DMS79 treated with DMSO at 0.1 percent for 48 hours (cell line): ENCODE measurements around the gene EFCAB13.
"Not testable (repeated sequence)": the region's sequence is repeated elsewhere in the genome, so short reads cannot be mapped to it uniquely, and the experiment has no call there.

Experiments
- DNase-seq: peaks from one replicate; lab custom pipeline; 2025; lab: John Stamatoyannopoulos, UW

Gene EFCAB13

DNA sequence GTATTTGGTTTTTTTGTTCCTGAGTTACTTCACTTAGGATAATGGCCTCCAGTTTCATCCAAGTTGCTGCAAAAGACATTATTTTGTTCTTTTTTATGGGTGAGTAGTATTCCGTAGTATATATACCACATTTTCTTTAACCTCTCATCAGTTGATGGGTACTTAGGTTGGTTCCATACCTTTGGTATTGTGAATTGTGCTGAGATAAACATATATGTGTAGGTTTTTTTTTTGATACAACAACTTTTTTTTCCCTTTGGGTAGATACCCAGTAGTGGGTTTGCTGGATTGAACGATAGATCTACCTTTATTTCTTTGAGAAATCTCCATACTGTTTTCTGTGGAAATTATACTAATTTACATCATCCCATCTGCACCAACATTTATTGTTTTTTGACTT, 6.8 kb downstream of the EFCAB13 start:
- DNase-seq = no peak

DNA sequence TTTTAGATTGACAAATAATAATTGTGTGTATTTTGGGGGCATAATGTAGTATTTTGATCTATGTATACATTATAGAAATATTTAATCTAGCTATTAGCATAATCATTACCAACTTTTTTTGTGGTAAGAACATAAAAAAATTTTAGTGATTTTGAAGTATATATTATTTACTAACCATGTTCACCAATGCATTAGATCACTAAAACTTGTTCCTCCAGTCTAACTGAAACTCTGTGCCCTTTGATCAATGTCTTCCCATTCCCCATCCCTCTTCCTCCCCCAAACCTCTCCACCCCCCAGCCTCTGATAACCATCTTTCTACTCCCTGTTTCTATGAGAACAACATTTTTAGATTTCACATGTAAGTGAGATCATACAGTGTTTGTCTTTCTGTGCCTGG, 8.5 kb downstream of the EFCAB13 start:
- DNase-seq = no peak

DNA sequence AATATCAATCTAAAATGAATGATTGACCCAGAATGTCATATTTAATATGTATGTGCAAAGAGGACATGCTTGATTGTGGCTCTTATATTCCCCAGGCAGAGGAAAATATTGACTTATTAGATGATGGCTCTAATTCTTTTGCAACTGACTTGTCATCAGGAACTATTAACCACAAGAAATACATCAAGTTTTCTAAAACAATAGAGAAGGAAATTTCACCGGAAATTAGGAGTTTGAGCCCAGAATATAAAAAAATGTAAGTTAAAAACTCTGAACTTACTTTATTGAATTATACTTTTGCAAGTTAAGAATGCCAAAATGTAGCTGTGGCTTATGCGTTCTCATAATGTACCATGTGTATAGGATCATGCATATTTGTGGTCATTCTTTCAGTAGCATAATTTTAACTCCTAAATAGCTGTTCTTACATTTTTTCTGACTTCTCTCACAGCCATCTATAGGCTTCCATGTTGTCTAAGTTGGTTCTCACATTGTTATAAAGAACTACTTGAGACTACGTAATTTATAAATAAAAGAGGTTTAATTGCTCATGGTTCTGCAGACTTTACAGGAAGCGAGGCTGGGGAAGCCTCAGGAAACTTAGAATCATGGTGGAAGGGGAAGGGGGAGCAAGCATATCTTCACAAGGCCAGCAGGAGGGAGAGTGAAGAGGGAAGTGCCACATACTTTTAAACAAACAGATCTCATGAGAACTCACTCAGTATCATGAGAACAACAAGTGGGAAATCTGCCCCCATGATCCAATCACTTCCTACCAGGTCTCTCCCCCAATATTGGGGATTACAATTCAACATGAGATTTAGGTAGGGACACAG, 11.6 kb downstream of the EFCAB13 start:
- no peak for DNase-seq

DNA sequence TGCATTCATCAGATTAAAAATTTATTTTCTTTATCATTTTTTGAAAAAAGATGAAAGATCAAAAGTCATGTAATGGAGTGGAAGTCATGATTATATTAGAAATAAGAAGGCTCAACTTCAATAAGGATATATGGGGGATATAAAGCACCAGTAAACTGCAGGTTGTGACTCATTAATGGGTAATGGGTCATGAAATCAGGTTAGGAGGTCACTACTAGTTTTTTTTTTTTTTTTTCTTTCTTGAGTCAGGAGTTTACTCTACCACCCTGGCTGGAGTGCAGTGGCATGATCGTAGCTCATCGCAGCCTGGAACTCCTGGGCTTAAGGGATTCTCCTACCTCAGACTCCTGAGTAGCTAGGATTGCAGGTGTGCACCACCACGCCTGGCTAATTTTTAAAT, 14.3 kb downstream of the EFCAB13 start:
- DNase-seq = no peak

DNA sequence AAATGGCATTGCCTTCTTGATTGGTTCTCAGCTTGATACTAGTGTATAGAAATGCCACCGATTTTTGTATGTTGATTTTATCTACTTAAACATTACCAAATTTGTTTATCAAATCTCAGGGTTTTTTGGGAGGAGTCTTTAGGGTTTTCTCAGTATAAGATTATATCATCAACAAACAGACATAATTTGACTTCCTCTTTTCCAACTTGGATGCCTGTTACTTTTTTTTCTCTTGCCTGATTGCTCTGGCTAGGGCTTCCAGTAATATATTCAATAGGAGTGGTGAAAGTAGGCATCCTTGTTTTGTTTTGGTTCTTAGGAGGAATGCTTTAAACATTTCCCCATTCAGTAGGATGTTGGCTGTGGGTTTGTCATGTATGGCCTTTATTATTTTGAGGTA, 29.1 kb downstream of the EFCAB13 start:
- DNase-seq = no peak

DNA sequence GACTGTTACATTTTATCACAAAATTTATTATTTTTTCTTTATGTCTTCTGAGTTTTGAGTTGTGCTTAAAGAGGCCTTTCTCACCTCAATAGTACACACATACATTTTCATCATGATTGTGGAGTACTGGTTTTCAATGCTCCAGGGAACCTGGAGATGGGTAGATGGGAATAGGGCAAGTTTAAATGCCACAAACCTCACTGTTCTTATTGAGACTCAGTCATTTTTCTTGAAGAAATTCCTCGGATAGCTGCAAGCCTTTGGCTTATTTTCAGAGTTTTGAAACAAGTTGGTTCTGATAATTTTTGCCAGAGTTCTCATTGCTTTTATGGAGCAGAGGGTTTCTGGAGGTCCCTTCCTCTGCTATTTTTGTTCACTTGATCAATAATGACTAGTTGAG, 34.9 kb downstream of the EFCAB13 start:
- no peak for DNase-seq

DNA sequence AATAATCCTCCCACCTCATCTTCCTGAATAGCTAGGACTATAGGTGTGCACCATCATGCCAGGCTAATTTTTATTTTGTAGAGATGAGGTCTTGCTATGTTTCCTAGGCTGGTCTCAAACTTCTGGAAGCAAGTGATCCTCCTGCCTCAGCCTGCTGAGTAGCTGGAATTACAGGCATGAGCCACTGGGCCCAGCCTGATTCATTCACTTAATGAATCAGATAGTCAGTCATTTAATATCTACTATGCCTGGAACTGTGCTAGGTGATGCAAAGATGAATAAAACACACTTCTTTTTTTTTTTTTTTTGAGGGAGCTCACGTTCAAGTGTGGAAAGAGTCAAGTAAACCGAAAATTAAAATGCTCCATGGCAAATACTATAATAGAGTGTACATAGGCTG, 39.4 kb downstream of the EFCAB13 start:
- no peak for DNase-seq

DNA sequence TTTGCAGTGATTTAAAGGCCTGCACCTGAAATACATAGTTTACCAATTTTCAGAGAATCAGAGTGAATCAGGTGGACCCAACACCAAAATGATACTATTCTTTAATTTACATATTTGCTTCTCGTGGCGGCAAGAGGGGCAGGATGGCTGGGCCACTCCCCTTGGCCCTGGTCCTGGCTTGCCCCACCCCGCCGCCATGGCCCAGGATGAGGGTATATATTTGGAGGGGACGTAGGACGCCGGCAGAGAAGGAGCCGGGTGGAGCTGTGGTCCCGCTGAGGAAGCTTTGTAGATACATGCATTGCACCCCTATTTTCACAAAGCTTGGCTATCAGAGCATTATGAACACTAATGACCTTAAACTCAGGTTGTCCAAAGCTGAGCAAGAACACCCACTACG, 43.5 kb downstream of the EFCAB13 start:
- no peak for DNase-seq

DNA sequence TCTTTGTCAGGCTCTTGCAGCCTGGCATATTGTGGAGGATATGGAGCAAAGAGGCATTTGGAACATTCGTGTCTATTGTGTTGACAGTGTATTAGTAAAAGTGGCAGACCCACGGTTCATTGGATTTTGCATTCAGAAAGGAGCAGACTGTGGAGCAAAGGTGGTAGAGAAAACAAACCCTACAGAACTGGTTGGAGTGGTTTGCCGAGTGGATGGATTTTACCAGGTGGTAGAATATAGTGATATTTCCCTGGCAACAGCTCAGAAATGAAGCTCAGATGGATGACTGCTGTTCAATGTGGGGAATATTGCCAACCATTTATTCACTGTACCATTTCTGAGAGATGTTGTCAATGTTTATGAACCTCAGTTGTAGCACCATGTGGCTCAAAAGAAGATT, 44.5 kb downstream of the EFCAB13 start:
- peak; percentile 94 for DNase-seq

DNA sequence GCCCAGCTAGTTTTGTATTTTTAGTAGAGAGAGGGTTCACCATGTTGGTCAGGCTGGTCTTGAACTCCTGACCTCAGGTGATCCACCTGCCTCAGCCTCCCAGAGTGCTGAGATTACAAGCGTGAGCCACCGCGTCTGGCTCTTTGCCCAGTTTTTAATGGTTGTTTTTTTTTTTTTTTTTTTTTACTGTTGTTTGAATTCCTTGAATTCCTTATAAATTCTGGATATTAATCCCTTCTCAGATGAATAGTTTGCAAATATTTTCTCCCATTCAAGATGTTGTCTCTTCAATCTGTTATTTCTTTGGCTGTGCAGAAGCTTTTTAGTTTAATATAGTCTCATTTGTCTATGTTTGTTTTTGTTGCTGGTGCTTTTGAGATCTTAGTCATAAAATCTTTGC, 47.1 kb downstream of the EFCAB13 start:
- not testable (repeated sequence) for DNase-seq

DNA sequence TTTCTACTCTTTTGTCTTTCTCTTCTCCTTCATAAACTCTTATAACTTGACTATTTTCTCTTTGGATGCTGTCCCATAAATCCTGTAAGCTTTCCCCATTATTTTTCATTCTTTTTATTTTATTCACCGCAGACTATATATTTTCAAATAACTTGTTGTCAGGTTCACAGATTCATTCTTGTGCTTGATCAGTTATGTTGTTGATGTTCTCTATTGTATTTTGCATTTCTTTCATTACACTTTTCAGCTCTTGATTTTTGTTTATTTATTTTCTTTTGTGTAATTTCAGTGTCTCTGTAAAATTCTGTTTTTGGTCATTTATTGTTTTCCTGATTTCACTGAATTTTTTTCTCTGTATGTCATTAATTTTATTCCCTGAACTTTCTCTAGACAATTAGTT, 49.2 kb downstream of the EFCAB13 start:
- DNase-seq = no peak

DNA sequence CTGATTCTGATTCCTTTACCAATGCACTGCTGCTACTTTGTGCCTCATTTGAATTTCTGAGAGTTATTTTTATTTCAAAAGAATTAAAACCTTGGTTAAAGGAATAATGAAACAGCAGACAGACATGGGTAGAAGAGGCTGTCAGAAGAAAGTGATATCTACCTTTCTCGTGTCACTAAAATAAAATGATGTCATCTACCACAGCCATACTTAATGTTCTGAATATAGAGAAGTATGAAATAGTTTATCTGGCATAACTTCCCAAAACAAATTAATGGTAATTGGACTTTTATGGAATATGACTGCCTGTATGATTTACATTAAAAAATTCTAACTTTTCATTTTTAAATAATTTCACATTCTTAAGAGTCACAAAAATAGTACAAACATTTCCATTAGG, 52.5 kb downstream of the EFCAB13 start:
- no peak for DNase-seq

DNA sequence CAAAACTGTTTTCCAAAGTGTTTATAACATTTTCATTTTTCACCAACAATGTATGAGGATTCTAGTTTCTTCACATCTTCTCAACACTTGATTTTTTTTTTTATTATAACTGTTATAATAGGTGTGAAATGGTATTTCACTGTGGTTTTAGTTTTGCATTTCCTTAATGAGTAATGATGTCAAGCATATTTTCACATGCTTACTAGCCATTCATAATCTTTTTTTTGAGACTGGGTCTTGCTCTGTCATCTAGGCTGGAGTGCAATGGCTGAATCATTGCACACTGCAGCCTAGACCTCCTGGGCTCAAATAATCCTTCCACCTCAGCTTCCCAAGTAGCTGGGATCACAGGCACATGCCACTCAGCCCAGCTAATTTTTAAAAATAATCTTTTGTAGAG, 65.1 kb downstream of the EFCAB13 start:
- no peak for DNase-seq

DNA sequence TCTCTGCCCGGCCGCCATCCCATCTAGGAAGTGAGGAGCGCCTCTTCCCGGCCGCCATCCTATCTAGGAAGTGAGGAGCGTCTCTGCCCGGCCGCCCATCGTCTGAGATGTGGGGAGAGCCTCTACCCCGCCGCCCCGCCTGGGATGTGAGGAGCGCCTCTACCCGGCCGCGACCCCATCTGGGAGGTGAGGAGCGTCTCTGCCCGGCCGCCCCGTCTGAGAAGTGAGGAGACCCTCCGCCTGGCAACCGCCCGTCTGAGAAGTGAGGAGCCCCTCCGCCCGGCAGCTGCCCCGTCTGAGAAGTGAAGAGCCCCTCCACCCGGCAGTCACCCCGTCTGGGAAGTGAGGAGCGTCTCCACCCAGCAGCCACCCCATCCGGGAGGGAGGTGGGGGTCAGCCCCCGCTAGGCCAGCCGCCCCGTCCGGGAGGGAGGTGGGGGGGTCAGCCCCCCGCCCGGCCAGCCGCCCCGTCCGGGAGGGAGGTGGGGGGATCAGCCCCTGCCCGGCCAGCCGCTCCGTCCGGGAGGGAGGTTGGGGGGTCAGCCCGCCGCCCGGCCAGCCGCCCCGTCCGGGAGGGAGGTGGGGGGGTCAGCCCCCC, 73.9 kb downstream of the EFCAB13 start:
- not testable (repeated sequence) for DNase-seq

DNA sequence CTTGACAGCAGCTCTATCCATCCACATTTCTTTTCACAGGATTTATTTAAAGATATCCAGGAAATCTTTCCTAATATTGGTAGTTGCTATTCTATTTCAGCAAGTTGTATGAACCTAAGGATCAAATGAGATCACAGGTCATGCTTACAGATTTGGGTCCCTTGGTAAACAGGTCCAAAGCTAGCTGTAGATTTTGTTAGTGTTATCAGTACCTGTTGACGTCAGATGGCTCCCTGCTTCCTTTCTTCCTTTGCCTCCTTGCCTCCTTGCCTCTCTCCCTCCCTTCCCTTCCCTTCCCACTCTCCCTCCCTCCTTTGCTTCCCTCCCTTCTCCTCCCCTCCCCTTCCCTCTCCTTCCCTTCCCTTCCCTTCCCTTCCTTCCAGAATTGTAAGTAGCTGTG, 76.6 kb downstream of the EFCAB13 start:
- DNase-seq = no peak

DNA sequence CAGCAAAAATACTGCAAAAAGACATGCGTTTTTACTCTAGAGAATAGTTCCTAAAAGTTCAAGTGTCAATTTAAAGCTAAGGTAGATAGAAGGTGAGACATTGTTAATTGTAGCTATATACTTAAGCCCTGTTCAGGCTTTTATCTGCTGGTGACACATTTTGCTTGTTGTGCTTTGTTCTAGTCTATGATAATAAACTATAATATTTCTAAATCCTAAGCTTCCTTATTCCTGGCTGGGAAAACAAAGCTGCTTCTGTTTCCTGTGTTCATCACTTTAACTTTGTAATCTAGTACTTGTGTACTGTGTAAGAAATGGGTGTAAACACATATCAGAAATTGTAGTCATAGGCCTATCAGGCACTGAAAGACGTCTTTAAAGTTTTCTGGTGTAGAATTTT, 77.3 kb downstream of the EFCAB13 start:
- DNase-seq = no peak

DNA sequence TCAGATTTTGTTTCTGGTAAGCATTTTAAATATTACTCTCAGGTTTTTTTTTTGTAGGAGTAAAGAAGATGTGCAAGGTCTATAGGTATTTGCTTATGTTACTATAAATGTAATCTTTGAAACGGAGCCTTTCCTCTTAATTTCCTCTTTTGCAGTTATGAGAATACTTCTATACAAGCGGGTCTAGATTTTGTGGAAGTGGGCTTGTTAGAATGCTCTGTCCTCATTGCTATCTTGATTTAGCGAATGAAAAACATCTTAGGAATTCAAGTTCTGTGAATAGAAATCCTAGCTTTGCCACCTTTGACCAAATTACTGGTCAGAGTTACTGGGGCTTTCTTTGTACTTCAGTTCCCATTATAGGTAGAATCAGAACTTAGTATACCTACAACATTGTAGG, 80.3 kb downstream of the EFCAB13 start:
- DNase-seq = no peak

DNA sequence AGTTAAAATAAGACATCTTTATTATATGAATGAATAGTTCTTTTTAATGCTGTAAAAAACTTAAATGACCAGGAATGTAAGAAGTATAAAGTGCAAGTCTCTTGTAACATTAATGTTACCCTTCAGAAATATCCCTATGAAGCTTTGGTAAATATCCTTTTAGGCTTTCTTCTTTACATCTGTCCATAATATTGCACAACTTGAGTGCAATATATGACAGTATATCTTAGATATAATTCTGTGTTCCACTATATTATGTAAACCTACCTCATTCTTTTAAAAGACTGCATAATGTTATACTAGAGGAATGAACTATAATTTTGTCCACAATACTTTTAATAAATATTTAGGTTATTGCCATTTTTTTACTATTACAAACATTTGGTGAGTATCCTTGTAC, 81.1 kb downstream of the EFCAB13 start:
- no peak for DNase-seq

DNA sequence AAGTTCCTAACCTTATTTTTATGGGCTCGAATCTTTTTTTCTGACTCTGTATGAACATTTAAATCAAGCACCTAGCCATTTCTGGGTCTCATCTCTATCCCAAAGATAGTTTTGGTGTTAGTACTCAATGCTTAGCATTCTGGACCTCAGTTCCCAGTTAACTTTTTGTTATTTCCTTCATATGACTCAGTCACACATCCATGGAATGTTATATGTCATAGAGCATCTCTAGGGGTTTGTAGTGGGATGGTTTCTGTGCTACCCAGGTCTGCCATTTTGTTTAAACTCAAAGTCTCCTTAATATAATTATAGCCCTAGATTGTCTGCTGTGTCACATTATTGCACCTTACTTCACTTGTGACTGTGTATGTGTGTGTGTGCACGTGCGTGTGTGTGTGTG, 90.1 kb downstream of the EFCAB13 start:
- no peak for DNase-seq

DNA sequence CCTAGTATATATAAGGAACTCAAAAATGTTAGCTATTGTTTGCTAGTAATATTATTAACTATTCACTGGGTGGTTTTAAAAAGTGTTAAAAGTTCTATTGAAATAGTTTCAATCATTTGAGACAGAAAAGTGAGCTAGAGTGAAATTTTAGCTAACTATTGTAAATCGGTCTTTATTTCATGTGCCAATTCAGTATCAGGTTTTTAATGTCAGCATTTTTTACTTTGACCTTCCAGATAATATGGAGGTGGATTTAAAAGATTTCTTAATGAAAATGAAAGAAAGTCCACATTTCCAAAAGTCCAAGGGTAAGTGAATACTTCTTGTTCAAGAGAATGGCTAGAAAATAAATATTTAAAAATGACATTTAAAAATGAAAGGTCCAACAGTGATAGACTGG, 90.9 kb downstream of the EFCAB13 start:
- DNase-seq = no peak

DNA sequence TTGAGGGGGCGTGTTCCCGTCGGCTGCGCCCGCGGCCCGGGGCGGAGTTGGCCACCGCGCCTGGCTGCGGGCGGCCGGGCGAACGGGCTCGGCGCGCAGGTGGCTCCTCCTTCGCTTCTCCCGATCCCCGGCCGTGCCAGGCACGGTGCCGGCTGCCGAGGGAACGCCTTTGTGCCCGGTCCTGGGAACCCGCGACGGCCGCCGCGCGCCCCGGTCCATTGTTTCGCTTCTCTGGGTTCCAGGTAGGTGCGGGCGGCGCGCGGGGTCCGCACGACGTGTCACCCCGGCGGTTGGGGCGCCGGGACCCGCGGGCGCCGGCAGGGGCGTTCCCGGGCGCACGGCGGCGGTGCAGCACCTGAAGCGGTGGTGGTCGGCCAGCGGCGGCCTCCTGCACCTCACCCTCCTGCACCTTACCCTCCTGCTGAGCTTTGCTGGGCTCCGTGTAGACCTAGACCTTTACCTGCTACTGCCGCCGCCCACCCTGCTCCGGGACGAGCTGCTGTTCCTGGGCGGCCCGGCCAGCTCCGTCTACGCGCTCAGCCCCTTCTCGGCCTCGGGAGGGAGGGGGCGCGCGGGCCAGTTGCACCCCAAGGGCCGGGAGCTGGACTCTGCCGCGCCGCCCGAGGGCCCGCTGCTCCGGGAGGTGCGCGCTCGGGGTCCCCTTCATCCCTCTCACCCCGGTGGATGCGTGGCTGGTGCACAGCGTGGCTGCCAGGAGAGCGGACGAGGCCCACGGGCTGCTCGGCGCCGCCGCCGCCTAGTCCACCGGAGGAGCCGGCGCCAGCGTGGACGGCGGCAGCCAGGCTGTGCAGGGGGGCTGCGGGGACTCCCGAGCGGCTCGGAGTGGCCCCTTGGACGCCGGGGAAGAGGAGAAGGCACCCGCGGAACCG, 99.9 kb downstream of the EFCAB13 start:
- DNase-seq = peak; percentile 42

DNA sequence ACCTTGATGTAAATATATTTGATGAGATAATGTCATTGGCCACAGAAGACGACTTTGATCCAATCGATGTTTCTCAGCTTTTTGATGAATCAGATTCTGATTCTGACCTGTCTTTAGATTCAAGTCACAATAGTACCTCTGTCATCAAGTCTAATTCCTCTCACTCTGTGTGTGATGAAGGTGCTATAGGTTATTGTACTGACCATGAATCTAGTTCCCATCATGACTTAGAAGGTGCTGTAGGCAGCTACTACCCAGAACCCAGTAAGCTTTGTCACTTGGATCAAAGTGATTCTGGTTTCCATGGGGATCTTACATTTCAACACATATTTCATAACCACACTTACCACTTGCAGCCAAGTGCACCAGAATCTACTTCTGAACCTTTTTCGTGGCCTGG, 101.5 kb downstream of the EFCAB13 start:
- DNase-seq = not testable (repeated sequence)
